Neural progenitor cell (in vitro differentiated cells): Measurements from ENCODE around the gene CANT1. TPM values are rescaled to one million over a fixed set of nuclear protein-coding genes. Genes with fewer than 3 reads are reported as not detected.

Experiments used
- DNase-seq: peaks from one replicate; pipeline ENCODE4 v3.0.0-alpha.2; 2016; ENCODE audit warnings: low spot score
- H2AFZ ChIP-seq: fragments of 200-600 bp; sonication (generic); replicated peaks from 2 replicates; pipeline ENCODE4 v1.6.1; 2016; ENCODE audit warnings: antibody characterized with exemption
- H3F3A ChIP-seq: fragments of 200-600 bp; sonication (generic); 2 replicates; pipeline ENCODE4 v1.6.1; 2016; ENCODE audit warnings: antibody characterized with exemption, low read depth
- H3K27ac ChIP-seq: fragments of 200-600 bp; sonication (generic); 2 replicates; pipeline ENCODE4 v1.5.1; 2016; ENCODE audit warnings: mild to moderate bottlenecking
- H3K27me3 ChIP-seq: fragments of 200-600 bp; sonication (generic); 2 replicates; pipeline ENCODE4 v1.6.1; 2016; ENCODE audit warnings: mild to moderate bottlenecking, moderate library complexity
- H3K36me3 ChIP-seq: fragments of 200-600 bp; sonication (generic); 2 replicates; pipeline ENCODE4 v1.5.1; 2016
- H3K4me1 ChIP-seq: fragments of 200-600 bp; sonication (generic); 2 replicates; pipeline ENCODE4 v1.6.1; 2016; ENCODE audit warnings: mixed run types
- H3K4me2 ChIP-seq: fragments of 200-600 bp; sonication (generic); 2 replicates; pipeline ENCODE4 v1.6.1; 2016
- H3K4me3 ChIP-seq: fragments of 200-600 bp; sonication (generic); 2 replicates; pipeline ENCODE4 v1.5.1; 2016
- H3K79me2 ChIP-seq: fragments of 200-600 bp; sonication (generic); 2 replicates; pipeline ENCODE4 v1.6.1; 2016; ENCODE audit warnings: low read depth
- H3K9ac ChIP-seq: fragments of 200-600 bp; sonication (generic); 2 replicates; pipeline ENCODE4 v1.6.1; 2016
- H3K9me3 ChIP-seq: fragments of 200-600 bp; sonication (generic); 2 replicates; pipeline ENCODE4 v1.5.1; 2016; ENCODE audit warnings: low read depth
- H4K20me1 ChIP-seq: fragments of 200-600 bp; sonication (generic); 2 replicates; pipeline ENCODE4 v1.6.1; 2016; ENCODE audit warnings: low read depth
- H3K27ac Mint-ChIP-seq: 3 replicates; pipeline ENCODE4 v1.8.0; 2021; ENCODE audit warnings: mixed read lengths
- H3K27me3 Mint-ChIP-seq: 2 replicates; pipeline ENCODE4 v1.8.0; 2022; ENCODE audit warnings: low read depth, mild to moderate bottlenecking, inconsistent platforms, moderate library complexity, mixed read lengths; ENCODE audit not compliant: insufficient read depth
- H3K36me3 Mint-ChIP-seq: 3 replicates; pipeline ENCODE4 v1.8.0; 2021; ENCODE audit warnings: mixed read lengths
- H3K4me1 Mint-ChIP-seq: 3 replicates; pipeline ENCODE4 v1.8.0; 2021; ENCODE audit warnings: mixed read lengths
- H3K4me3 Mint-ChIP-seq: 3 replicates; pipeline ENCODE4 v1.8.0; 2021; ENCODE audit warnings: mild to moderate bottlenecking, moderate library complexity, mixed read lengths
- H3K9me3 Mint-ChIP-seq: 3 replicates; pipeline ENCODE4 v1.8.0; 2020; ENCODE audit warnings: mixed read lengths
- CTCF ChIP-seq: fragments of 200-600 bp; sonication (generic); IDR thresholded peaks from 2 replicates; pipeline ENCODE4 v1.5.1; 2017; ENCODE audit warnings: antibody characterized with exemption, mild to moderate bottlenecking
- EZH2 ChIP-seq: fragments of 200-600 bp; sonication (generic); IDR thresholded peaks from 2 replicates; pipeline ENCODE4 v1.6.1; 2017; ENCODE audit warnings: antibody characterized with exemption, mild to moderate bottlenecking, moderate library complexity
- EZH2phosphoT487 ChIP-seq: fragments of 200-600 bp; sonication (generic); IDR thresholded peaks from 2 replicates; pipeline ENCODE4 v1.6.1; 2017; ENCODE audit warnings: antibody characterized with exemption
- total RNA-seq: library from RNA; depleted of rRNA; stranded (reverse); fragments of >200 nt; gene quantifications from 2 replicates; pipeline ENCODE4 v1.2.3, GENCODE V29; 2015; ENCODE audit warnings: low replicate concordance

The CANT1 gene
- total RNA-seq, 1 donor from 2014 or later: 24.3 TPM

GRCh38 chr17:79035686-79036085, 26.1 kb upstream of the CANT1 start:
- DNase-seq: no peak
- no peak overlapping the region for H3K27ac ChIP-seq
- H3K36me3 Mint-ChIP-seq: no peaks in the 10 kb centered on the region
- peaks cover 3% of the 10 kb centered on the region for H3K4me1 ChIP-seq
- H2AFZ ChIP-seq: no peak overlapping the region
- H3F3A ChIP-seq: no peaks in the 10 kb centered on the region
- peaks cover 16% of the 10 kb centered on the region for H3K27me3 ChIP-seq
- no peaks in the 10 kb centered on the region for H4K20me1 ChIP-seq
- H3K4me1 Mint-ChIP-seq: no peaks in the 10 kb centered on the region
- no peak overlapping the region for H3K27ac Mint-ChIP-seq
- no peak overlapping the region for H3K4me3 ChIP-seq
- no peaks in the 10 kb centered on the region for H3K9me3 ChIP-seq
- no peak overlapping the region for H3K4me3 Mint-ChIP-seq
- no peaks in the 10 kb centered on the region for H3K79me2 ChIP-seq
- no peak overlapping the region for H3K4me2 ChIP-seq
- H3K36me3 ChIP-seq: no peaks in the 10 kb centered on the region
- H3K27me3 Mint-ChIP-seq: peaks cover 17% of the 10 kb centered on the region
- H3K9ac ChIP-seq: no peak overlapping the region
- H3K9me3 Mint-ChIP-seq: no peaks in the 10 kb centered on the region
- TF ChIP-seq EZH2 (no peak), CTCF (no peak), EZH2phosphoT487 (no peak)

- Histone ChIP-seq H3K9ac (no peak overlapping the region), H2AFZ (no peak overlapping the region), H4K20me1 (no peaks in the 10 kb centered on the region), H3K79me2 (no peaks in the 10 kb centered on the region), H3K9me3 (no peaks in the 10 kb centered on the region), H3F3A (no peaks in the 10 kb centered on the region), H3K27me3 (peaks cover 20% of the 10 kb centered on the region), H3K4me1 (peaks cover 3% of the 10 kb centered on the region), H3K4me3 (no peak overlapping the region), H3K4me2 (no peak overlapping the region), H3K27ac (no peak overlapping the region), H3K36me3 (no peaks in the 10 kb centered on the region)
- DNase-seq: no peak
- no peak overlapping the region for H3K4me3 Mint-ChIP-seq
- peaks cover under 1% of the 10 kb centered on the region for H3K4me1 Mint-ChIP-seq
- no peak for TF ChIP-seq EZH2phosphoT487
- TF ChIP-seq CTCF: no peak
- no peak for TF ChIP-seq EZH2
- H3K27me3 Mint-ChIP-seq: peaks cover 20% of the 10 kb centered on the region
- no peak overlapping the region for H3K27ac Mint-ChIP-seq
- no peaks in the 10 kb centered on the region for H3K36me3 Mint-ChIP-seq
- H3K9me3 Mint-ChIP-seq: no peaks in the 10 kb centered on the region
Observed at GRCh38 chr17:79034931-79035485, 25.4 kb upstream of the CANT1 start.

- Histone ChIP-seq H3K27ac (no peak overlapping the region), H3K27me3 (peaks cover 31% of the 10 kb centered on the region), H3K4me1 (peaks cover 3% of the 10 kb centered on the region), H3K9me3 (no peaks in the 10 kb centered on the region), H2AFZ (no peak overlapping the region), H3K79me2 (no peaks in the 10 kb centered on the region), H4K20me1 (peaks cover 3% of the 10 kb centered on the region), H3K36me3 (no peaks in the 10 kb centered on the region), H3K9ac (no peak overlapping the region), H3F3A (peaks cover 8% of the 10 kb centered on the region), H3K4me2 (no peak overlapping the region), H3K4me3 (no peak overlapping the region)
- Mint-ChIP-seq H3K27ac (no peak overlapping the region), H3K36me3 (no peaks in the 10 kb centered on the region), H3K27me3 (peaks cover 20% of the 10 kb centered on the region), H3K4me1 (peaks cover 4% of the 10 kb centered on the region), H3K4me3 (no peak overlapping the region), H3K9me3 (no peaks in the 10 kb centered on the region)
- no peak for DNase-seq
- TF ChIP-seq EZH2 (no peak), CTCF (no peak), EZH2phosphoT487 (no peak)
Observed at GRCh38 chr17:79033741-79034501, 24.4 kb upstream of the CANT1 start.
